KOPT-K1 (cell line): ENCODE data around the gene FRMD4A.
"Not testable (repeated sequence)": the region's sequence is repeated elsewhere in the genome, so short reads cannot be mapped to it uniquely, and the experiment has no call there.

Experiments
- H3K27ac ChIP-seq: fragments of 200-600 bp; sonication (generic); 2 replicates; pipeline ENCODE4 v1.5.1; 2016; ENCODE audit warnings: antibody characterized with exemption, mild to moderate bottlenecking, low read depth, low read length; ENCODE audit not compliant: poor library complexity, severe bottlenecking
- H3K36me3 ChIP-seq: fragments of 200-600 bp; sonication (generic); 2 replicates; pipeline ENCODE4 v1.5.1; 2017; ENCODE audit warnings: antibody characterized with exemption, mild to moderate bottlenecking, low read length, moderate library complexity; ENCODE audit not compliant: insufficient read depth
- H3K9me3 ChIP-seq: fragments of 200-600 bp; sonication (generic); 2 replicates; pipeline ENCODE4 v1.5.1; 2017; ENCODE audit warnings: antibody characterized with exemption, low read length, mild to moderate bottlenecking; ENCODE audit not compliant: insufficient read depth, poor library complexity, severe bottlenecking

FRMD4A gene

DNA sequence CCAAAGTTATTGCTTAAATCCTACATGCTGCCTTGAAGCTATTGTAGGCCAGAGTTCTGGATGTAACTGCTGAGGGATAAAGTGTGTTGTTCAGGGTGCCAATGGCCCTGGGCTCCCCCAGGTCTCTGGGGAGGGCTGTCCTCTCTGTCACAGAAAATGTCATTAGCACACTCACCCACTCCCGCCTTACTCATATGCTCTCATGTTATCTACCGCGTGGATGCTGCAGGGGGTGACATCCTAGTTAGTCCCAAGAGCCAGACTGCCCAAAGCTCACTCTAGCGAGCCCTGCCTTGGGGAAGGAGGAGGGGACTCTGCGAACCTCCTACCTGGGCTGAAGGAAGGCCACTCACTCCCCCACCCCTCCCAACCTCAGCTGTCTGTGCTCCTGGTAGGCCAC lies 122.5 kb downstream of the FRMD4A start:
- no peaks in the 10 kb centered on the region for H3K36me3 ChIP-seq

GRCh38 chr10:14205233-14205632 lies 125.5 kb downstream of the FRMD4A start:
- no peak overlapping the region for H3K27ac ChIP-seq
- H3K36me3 ChIP-seq: no peaks in the 10 kb centered on the region
- H3K9me3 ChIP-seq: no peaks in the 10 kb centered on the region

More for the DNA sequence above, 122.5 kb downstream of the FRMD4A start:
- Histone ChIP-seq H3K9me3 (no peaks in the 10 kb centered on the region), H3K27ac (no peak overlapping the region)

DNA sequence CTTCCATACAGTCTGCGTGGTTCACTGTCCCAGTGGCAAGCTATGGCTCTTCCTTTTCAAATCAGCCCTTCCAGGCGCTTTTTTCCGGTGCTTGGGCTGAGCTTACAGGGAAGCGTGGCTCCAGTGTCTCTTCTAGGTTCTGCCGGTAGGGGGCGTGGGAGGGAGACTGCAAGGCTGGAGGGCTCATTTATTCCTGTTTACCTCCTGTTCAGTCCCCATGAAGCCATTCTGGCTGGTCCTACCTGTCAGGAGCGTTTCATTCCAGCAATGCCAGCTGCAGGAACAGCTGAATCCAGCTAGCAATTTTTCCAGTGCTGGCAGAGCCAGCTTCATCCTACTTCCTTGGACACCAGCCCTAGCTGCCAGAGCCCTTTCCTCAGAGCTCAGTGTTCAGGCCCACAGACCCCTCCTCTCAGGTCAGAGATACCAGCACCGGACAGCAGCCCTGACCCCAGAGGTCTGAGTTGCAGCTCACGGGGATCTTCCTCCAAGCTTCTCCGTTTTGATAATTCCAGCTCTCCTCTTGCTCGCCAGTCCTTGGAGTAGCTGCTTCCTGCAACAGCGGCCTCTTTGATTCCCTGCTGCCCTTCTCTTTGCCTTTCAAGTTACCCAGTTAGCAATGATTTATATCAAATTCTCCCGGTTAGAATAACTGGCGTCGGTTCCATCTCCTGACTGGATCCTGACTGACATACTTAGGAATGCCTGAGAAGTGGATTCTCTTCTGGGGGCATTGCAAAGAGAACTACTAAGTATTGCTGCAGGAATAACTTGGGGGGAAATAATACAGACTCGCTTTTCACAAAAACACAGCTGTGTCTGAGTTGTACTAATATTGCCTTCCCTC lies 129.8 kb downstream of the FRMD4A start:
- Histone ChIP-seq H3K36me3 (no peaks in the 10 kb centered on the region), H3K9me3 (no peaks in the 10 kb centered on the region), H3K27ac (no peak overlapping the region)

DNA sequence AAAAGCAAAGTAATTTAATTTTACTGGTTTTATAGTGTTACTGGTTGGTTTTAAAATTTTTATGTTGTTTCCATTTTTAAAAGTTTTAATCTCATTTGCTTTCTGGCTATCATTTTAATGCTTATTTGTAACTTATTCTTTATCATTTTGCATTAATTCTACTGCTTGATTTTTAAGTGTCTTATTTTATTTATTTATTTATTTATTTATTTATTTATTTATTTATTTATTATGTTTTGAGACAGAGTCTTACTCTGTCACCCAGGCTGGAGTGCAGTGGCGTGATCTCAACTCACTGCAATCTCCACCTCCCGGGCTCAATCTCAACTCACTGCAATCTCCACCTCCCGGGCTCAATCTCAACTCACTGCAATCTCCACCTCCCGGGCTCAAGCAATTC lies 131.6 kb downstream of the FRMD4A start:
- H3K9me3 ChIP-seq, H3K27ac ChIP-seq, H3K36me3 ChIP-seq: not testable (repeated sequence)

DNA sequence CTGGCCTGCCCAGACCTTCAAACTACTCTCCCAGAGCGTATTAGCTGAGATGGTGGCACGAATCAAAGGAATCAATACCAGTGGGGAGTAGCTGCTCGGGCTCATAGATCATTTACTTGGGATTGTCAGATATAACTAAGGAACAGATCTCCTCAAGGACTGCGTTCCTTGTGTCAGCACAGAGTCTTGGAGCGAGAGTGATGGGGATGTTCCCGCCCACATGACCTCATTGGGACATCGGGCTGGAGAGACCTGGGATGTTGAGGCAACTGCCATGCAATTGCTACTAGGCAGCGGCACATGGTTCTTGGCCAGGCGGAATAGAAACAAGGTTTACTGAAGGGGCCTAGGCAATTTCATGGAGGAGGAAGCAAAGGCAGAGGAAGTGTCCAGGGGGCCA lies 132.6 kb downstream of the FRMD4A start:
- Histone ChIP-seq H3K36me3 (no peaks in the 10 kb centered on the region), H3K27ac (no peak overlapping the region), H3K9me3 (no peaks in the 10 kb centered on the region)

- H3K36me3 ChIP-seq: no peaks in the 10 kb centered on the region
- no peak overlapping the region for H3K27ac ChIP-seq
- no peaks in the 10 kb centered on the region for H3K9me3 ChIP-seq
These were observed 134.6 kb downstream of the FRMD4A start for GRCh38 chr10:14196113-14196512.

DNA sequence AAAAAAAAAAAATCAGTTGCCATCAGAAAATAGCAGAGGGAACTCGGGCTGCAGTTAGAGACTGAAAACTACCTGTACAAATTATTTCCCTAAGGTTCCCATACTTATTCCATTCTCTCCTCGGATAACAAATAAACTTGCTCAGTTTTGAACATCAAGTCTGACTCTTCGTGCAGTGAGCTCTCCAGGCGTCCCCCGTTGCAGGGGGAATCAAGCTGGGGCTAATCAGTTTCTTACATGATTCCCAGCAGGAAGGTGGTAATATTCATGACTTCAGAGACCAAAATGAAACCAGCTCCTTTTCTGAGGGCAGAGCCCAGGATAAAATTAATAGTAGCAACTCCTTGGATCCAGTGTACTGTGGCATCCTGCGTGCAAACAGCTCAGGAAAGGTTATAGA lies 135.3 kb downstream of the FRMD4A start:
- H3K9me3 ChIP-seq: no peaks in the 10 kb centered on the region
- no peaks in the 10 kb centered on the region for H3K36me3 ChIP-seq
- no peak overlapping the region for H3K27ac ChIP-seq

DNA sequence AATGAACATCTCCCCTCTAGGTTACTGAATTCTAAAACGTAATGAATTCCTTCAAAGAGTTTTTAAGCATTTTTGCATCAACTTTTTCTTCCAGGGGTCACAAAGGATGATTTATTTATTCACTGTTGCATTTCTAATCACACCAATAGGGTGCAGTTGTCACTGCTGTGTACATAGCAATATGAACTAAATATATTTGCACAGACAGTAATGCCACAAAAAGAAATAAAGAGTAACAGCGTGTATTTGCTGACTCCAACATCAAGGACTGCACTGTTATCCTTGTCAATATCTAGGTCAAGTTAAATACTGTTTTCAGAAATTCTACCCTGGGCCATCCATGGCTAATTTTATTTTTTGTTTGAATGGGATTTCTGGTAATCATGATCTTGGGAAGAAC lies 138.0 kb downstream of the FRMD4A start:
- Histone ChIP-seq H3K36me3 (no peaks in the 10 kb centered on the region), H3K27ac (no peak overlapping the region), H3K9me3 (no peaks in the 10 kb centered on the region)

GRCh38 chr10:14191871-14192270 lies 138.9 kb downstream of the FRMD4A start:
- Histone ChIP-seq H3K9me3 (no peaks in the 10 kb centered on the region), H3K27ac (no peak overlapping the region), H3K36me3 (no peaks in the 10 kb centered on the region)

DNA sequence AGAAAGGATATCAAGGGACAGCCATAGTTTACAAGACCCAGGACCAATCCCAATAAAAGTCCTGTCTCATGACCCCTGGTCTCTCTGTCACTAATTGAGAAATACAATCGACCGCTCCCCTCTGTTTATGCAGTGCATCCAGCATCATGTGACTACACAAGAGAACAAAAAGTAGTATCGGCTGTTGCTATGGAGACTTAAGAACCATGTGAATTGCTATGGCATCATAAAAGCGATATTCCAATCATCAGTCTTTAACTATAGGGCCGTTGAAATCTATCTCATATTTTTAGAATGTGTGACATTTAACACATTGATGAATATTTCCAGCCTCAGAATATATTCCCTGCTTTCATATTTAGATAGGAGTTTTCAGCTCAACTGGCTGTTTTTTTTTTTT lies 139.3 kb downstream of the FRMD4A start:
- no peaks in the 10 kb centered on the region for H3K9me3 ChIP-seq

GRCh38 chr10:14190702-14191101 lies 140.0 kb downstream of the FRMD4A start:
- H3K36me3 ChIP-seq: no peaks in the 10 kb centered on the region
- H3K9me3 ChIP-seq: no peaks in the 10 kb centered on the region
- H3K27ac ChIP-seq: no peak overlapping the region

More for the DNA sequence above, 139.3 kb downstream of the FRMD4A start:
- no peak overlapping the region for H3K27ac ChIP-seq
- H3K36me3 ChIP-seq: no peaks in the 10 kb centered on the region

GRCh38 chr10:14186245-14186644 lies 144.5 kb downstream of the FRMD4A start:
- H3K27ac ChIP-seq: no peak overlapping the region
- H3K9me3 ChIP-seq: no peaks in the 10 kb centered on the region
- H3K36me3 ChIP-seq: no peaks in the 10 kb centered on the region

GRCh38 chr10:14185316-14186045 lies 145.2 kb downstream of the FRMD4A start:
- H3K9me3 ChIP-seq: no peaks in the 10 kb centered on the region
- H3K36me3 ChIP-seq: no peaks in the 10 kb centered on the region
- peak overlapping the region; percentile 45 for H3K27ac ChIP-seq

GRCh38 chr10:14184841-14185315 lies 145.8 kb downstream of the FRMD4A start:
- Histone ChIP-seq H3K36me3 (no peaks in the 10 kb centered on the region), H3K9me3 (no peaks in the 10 kb centered on the region), H3K27ac (peak overlapping the region; percentile 45)

- Histone ChIP-seq H3K9me3 (no peaks in the 10 kb centered on the region), H3K36me3 (no peaks in the 10 kb centered on the region), H3K27ac (no peak overlapping the region)
These were observed 147.9 kb downstream of the FRMD4A start for GRCh38 chr10:14182781-14183180.
